GM21737 (cell line): ENCODE results near the gene LOXL1.

Experiments used
- ATAC-seq: cut with Tn5 transposase; IDR thresholded peaks from one replicate; pipeline ENCODE4 v1.9.1; 2021; ENCODE audit warnings: mild to moderate bottlenecking, moderate library complexity; ENCODE audit not compliant: unreplicated experiment

Gene LOXL1

GRCh38 chr15:73926219-73927002 lies at the start of gene LOXL1:
TSS of gene LOXL1 (plus strand) at chr15:73926462. CDS start at chr15:73926784, 322 bp downstream.
- no peak for ATAC-seq

GRCh38 chr15:73879426-73879825 lies 46.8 kb upstream of the LOXL1 start:
- no peak for ATAC-seq

GRCh38 chr15:73881579-73882320 lies 44.5 kb upstream of the LOXL1 start:
- ATAC-seq = no peak

GRCh38 chr15:73882761-73883419 lies 43.4 kb upstream of the LOXL1 start:
- ATAC-seq = no peak

- no peak for ATAC-seq
Observed at GRCh38 chr15:73884159-73884558, 42.1 kb upstream of the LOXL1 start.

- no peak for ATAC-seq
Observed at GRCh38 chr15:73885954-73886700, 40.1 kb upstream of the LOXL1 start.

- ATAC-seq = no peak
Observed at GRCh38 chr15:73886717-73887345, 39.4 kb upstream of the LOXL1 start.

- no peak for ATAC-seq
Observed at GRCh38 chr15:73887481-73887880, 38.8 kb upstream of the LOXL1 start.

GRCh38 chr15:73888224-73889041 lies 37.8 kb upstream of the LOXL1 start:
- no peak for ATAC-seq

- ATAC-seq = no peak
Observed at GRCh38 chr15:73889053-73889761, 37.1 kb upstream of the LOXL1 start.

- no peak for ATAC-seq
Observed at GRCh38 chr15:73889762-73890124, 36.5 kb upstream of the LOXL1 start.

- ATAC-seq = no peak
Observed at GRCh38 chr15:73891328-73892315, 34.6 kb upstream of the LOXL1 start.

- no peak for ATAC-seq
Observed at GRCh38 chr15:73892446-73893226, 33.6 kb upstream of the LOXL1 start.

GRCh38 chr15:73894133-73894814 lies 32.0 kb upstream of the LOXL1 start:
- no peak for ATAC-seq

- no peak for ATAC-seq
Observed at GRCh38 chr15:73897441-73898261, 28.6 kb upstream of the LOXL1 start.
